Astrocyte (in vitro differentiated cells and primary cell): Measurements from ENCODE around the gene NPTXR. TPM values are rescaled to one million over a fixed set of nuclear protein-coding genes. Genes with fewer than 3 reads are reported as not detected.

ENCODE experiments used
- DNase-seq: peaks from one replicate; pipeline ENCODE4 v3.0.0-alpha.2; 2010; ENCODE audit warnings: low read depth
- FAIRE-seq: peaks from 2 replicates; lab custom pipeline; 2011; peaks lifted over from hg19 to GRCh38; lab: Jason Lieb, UNC
- H2AFZ ChIP-seq: 2 replicates; pipeline ENCODE4 v1.6.0; 2012; ENCODE audit warnings: low read depth, low read length, inconsistent platforms
- H3K27ac ChIP-seq: 2 replicates; pipeline ENCODE4 v1.5.1; 2011; ENCODE audit warnings: low read depth, low read length, inconsistent platforms
- H3K27me3 ChIP-seq: 2 replicates; pipeline ENCODE4 v1.6.0; 2011; ENCODE audit warnings: low read length, inconsistent platforms; ENCODE audit not compliant: insufficient read depth
- H3K36me3 ChIP-seq: 2 replicates; pipeline ENCODE4 v1.5.1; 2011; ENCODE audit warnings: low read length, inconsistent platforms; ENCODE audit not compliant: insufficient read depth
- H3K4me1 ChIP-seq: 2 replicates; pipeline ENCODE4 v1.5.1; 2011; ENCODE audit warnings: low read length, inconsistent platforms; ENCODE audit not compliant: insufficient read depth
- H3K4me2 ChIP-seq: 2 replicates; pipeline ENCODE4 v1.6.0; 2012; ENCODE audit warnings: low read length, inconsistent platforms
- H3K4me3 ChIP-seq: 2 replicates; pipeline ENCODE4 v1.5.1; 2011; ENCODE audit warnings: low read depth, mild to moderate bottlenecking, low read length, inconsistent platforms; ENCODE audit not compliant: insufficient read depth
- H3K79me2 ChIP-seq: 2 replicates; pipeline ENCODE4 v1.6.0; 2012; ENCODE audit warnings: mild to moderate bottlenecking, low read length, inconsistent platforms; ENCODE audit not compliant: insufficient read depth
- H3K9ac ChIP-seq: 2 replicates; pipeline ENCODE4 v1.6.0; 2012; ENCODE audit warnings: mild to moderate bottlenecking, low read length, inconsistent platforms
- H3K9me3 ChIP-seq: 2 replicates; pipeline ENCODE4 v1.5.1; 2012; ENCODE audit warnings: low read depth, mild to moderate bottlenecking, low read length, inconsistent platforms; ENCODE audit not compliant: insufficient read depth
- H4K20me1 ChIP-seq: 2 replicates; pipeline ENCODE4 v1.6.0; 2012; ENCODE audit warnings: low read length, inconsistent platforms; ENCODE audit not compliant: insufficient read depth
- H3K27ac Mint-ChIP-seq: one replicate; pipeline ENCODE4 v1.8.0; 2021; ENCODE audit warnings: mild to moderate bottlenecking, mixed read lengths; ENCODE audit not compliant: unreplicated experiment
- H3K27me3 Mint-ChIP-seq: one replicate; pipeline ENCODE4 v1.8.0; 2021; ENCODE audit warnings: low read depth, mixed read lengths; ENCODE audit not compliant: unreplicated experiment
- H3K36me3 Mint-ChIP-seq: one replicate; pipeline ENCODE4 v1.8.0; 2021; ENCODE audit warnings: low read depth, mixed read lengths; ENCODE audit not compliant: unreplicated experiment
- H3K4me1 Mint-ChIP-seq: one replicate; pipeline ENCODE4 v1.8.0; 2021; ENCODE audit warnings: low read depth, mixed read lengths; ENCODE audit not compliant: unreplicated experiment
- H3K4me3 Mint-ChIP-seq: one replicate; pipeline ENCODE4 v1.8.0; 2021; ENCODE audit warnings: mild to moderate bottlenecking, moderate library complexity, mixed read lengths; ENCODE audit not compliant: unreplicated experiment
- H3K9me3 Mint-ChIP-seq: one replicate; pipeline ENCODE4 v1.8.0; 2021; ENCODE audit warnings: mild to moderate bottlenecking, mixed read lengths; ENCODE audit not compliant: unreplicated experiment
- CTCF ChIP-seq: IDR thresholded peaks from 2 replicates; pipeline ENCODE4 v1.5.1; 2011; ENCODE audit warnings: low read depth, mild to moderate bottlenecking, inconsistent platforms, low read length, moderate library complexity; ENCODE audit not compliant: insufficient read depth
- EZH2 ChIP-seq: IDR thresholded peaks from 2 replicates; pipeline ENCODE4 v1.6.1; 2012; ENCODE audit warnings: mild to moderate bottlenecking, low read length, inconsistent platforms; ENCODE audit not compliant: insufficient read depth
- total RNA-seq: library from RNA; stranded (reverse); gene quantifications from 2 replicates; pipeline ENCODE4 v1.2.1, GENCODE V29; 2021

Gene NPTXR
- total RNA-seq, 1 donor from 2014 or later, result 5.4 TPM

- H3K9ac ChIP-seq, result no peak overlapping the region
- no peak for DNase-seq
- TF ChIP-seq CTCF (no peak), EZH2 (no peak)
- H2AFZ ChIP-seq, result peak overlapping the region; percentile 84
- Mint-ChIP-seq H3K27me3 (peaks cover 57% of the 10 kb centered on the region), H3K27ac (peak overlapping the region; percentile 53), H3K4me1 (peaks cover 1% of the 10 kb centered on the region), H3K9me3 (no peaks in the 10 kb centered on the region), H3K4me3 (peak overlapping the region; percentile 81), H3K36me3 (peaks cover 2% of the 10 kb centered on the region)
- H3K4me1 ChIP-seq, result peaks cover 7% of the 10 kb centered on the region
- no peak overlapping the region for H3K27ac ChIP-seq
- no peaks in the 10 kb centered on the region for H3K9me3 ChIP-seq
- H4K20me1 ChIP-seq, result peaks cover 16% of the 10 kb centered on the region
- peak overlapping the region; percentile 82 for H3K4me2 ChIP-seq
- no peaks in the 10 kb centered on the region for H3K36me3 ChIP-seq
- H3K79me2 ChIP-seq, result no peaks in the 10 kb centered on the region
- H3K27me3 ChIP-seq, result peaks cover 12% of the 10 kb centered on the region
- peak overlapping the region; percentile 49 for H3K4me3 ChIP-seq
- no peak for FAIRE-seq
Observed at GRCh38 chr22:38842512-38843200, 1.2 kb downstream of the NPTXR start.

GRCh38 chr22:38841635-38842034 lies 2.2 kb downstream of the NPTXR start:
- Histone ChIP-seq H3K4me3 (no peak overlapping the region), H3K36me3 (no peaks in the 10 kb centered on the region), H2AFZ (no peak overlapping the region), H3K9ac (no peak overlapping the region), H4K20me1 (peaks cover 16% of the 10 kb centered on the region), H3K27ac (no peak overlapping the region), H3K79me2 (no peaks in the 10 kb centered on the region), H3K4me1 (peaks cover 3% of the 10 kb centered on the region), H3K4me2 (no peak overlapping the region), H3K27me3 (peaks cover 12% of the 10 kb centered on the region), H3K9me3 (no peaks in the 10 kb centered on the region)
- peaks cover 1% of the 10 kb centered on the region for H3K4me1 Mint-ChIP-seq
- no peaks in the 10 kb centered on the region for H3K9me3 Mint-ChIP-seq
- DNase-seq (no peak), FAIRE-seq (no peak)
- TF ChIP-seq CTCF, result no peak
- TF ChIP-seq EZH2, result no peak
- H3K36me3 Mint-ChIP-seq, result peaks cover 2% of the 10 kb centered on the region
- no peak overlapping the region for H3K4me3 Mint-ChIP-seq
- no peak overlapping the region for H3K27ac Mint-ChIP-seq
- peaks cover 54% of the 10 kb centered on the region for H3K27me3 Mint-ChIP-seq

- H3K4me3 Mint-ChIP-seq, result no peak overlapping the region
- TF ChIP-seq CTCF (no peak), EZH2 (no peak)
- no peak overlapping the region for H3K27ac Mint-ChIP-seq
- Histone ChIP-seq H3K9me3 (no peaks in the 10 kb centered on the region), H3K27ac (no peak overlapping the region), H3K4me2 (no peak overlapping the region), H3K36me3 (no peaks in the 10 kb centered on the region), H3K4me1 (peaks cover 6% of the 10 kb centered on the region), H4K20me1 (peaks cover 16% of the 10 kb centered on the region), H3K27me3 (peaks cover 12% of the 10 kb centered on the region), H3K4me3 (no peak overlapping the region), H2AFZ (no peak overlapping the region), H3K79me2 (no peaks in the 10 kb centered on the region), H3K9ac (no peak overlapping the region)
- no peaks in the 10 kb centered on the region for H3K9me3 Mint-ChIP-seq
- no peak for FAIRE-seq
- peaks cover 1% of the 10 kb centered on the region for H3K4me1 Mint-ChIP-seq
- H3K27me3 Mint-ChIP-seq, result peaks cover 54% of the 10 kb centered on the region
- no peak for DNase-seq
- peaks cover 4% of the 10 kb centered on the region for H3K36me3 Mint-ChIP-seq
Observed at GRCh38 chr22:38841211-38841610, 2.6 kb downstream of the NPTXR start.
